ENCODE results near the gene DBX2.

DNA sequence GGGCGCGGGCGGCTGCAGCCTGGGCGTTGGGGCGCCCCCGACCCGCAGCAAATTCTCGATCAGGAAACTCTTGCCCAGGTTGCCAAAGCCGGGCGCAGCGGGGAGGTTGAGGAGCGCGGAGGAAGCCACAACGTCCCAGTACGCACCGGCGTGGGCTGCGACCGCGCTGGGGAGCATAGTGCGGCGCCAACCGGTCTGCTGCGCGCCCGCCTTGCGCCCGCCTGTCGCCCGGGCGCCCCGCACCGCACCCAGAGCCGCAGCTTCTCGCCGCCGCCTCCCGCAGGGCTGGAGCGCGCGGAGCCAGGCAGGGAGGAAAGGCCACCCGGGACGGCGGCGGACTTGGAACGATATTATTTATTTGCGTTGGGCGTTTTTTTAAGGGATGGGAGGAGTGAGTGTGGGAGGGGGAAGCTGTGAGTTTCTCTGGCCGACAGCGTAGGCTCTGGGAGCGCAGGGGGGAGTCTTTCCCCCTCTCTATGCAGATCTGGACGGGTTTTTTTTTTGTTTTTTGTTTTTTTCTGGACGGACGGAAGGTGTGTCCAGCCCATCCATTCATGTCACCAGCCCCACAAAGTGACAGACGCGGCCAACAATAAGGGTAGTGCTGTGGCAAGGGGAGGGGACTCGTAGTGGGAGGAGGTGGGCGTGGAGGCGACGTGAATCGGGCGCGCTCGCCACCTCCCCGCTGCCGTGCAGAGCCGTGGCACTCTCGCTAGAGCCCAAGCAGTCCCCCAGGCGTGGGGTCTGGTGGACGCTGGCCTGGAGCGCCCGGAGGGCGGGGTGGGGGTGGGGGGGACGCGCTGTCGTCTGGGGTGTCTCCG lies at the start of gene DBX2:
- TF ChIP-seq, protein P1, sequence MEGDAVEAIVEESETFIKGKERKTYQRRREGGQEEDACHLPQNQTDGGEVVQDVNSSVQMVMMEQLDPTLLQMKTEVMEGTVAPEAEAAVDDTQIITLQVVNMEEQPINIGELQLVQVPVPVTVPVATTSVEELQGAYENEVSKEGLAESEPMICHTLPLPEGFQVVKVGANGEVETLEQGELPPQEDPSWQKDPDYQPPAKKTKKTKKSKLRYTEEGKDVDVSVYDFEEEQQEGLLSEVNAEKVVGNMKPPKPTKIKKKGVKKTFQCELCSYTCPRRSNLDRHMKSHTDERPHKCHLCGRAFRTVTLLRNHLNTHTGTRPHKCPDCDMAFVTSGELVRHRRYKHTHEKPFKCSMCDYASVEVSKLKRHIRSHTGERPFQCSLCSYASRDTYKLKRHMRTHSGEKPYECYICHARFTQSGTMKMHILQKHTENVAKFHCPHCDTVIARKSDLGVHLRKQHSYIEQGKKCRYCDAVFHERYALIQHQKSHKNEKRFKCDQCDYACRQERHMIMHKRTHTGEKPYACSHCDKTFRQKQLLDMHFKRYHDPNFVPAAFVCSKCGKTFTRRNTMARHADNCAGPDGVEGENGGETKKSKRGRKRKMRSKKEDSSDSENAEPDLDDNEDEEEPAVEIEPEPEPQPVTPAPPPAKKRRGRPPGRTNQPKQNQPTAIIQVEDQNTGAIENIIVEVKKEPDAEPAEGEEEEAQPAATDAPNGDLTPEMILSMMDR (conservative IDR thresholded peaks at IDR 0.05; ENCODE audit: low read depth in 2 of 2): no peak
- TF ChIP-seq, protein P2, sequence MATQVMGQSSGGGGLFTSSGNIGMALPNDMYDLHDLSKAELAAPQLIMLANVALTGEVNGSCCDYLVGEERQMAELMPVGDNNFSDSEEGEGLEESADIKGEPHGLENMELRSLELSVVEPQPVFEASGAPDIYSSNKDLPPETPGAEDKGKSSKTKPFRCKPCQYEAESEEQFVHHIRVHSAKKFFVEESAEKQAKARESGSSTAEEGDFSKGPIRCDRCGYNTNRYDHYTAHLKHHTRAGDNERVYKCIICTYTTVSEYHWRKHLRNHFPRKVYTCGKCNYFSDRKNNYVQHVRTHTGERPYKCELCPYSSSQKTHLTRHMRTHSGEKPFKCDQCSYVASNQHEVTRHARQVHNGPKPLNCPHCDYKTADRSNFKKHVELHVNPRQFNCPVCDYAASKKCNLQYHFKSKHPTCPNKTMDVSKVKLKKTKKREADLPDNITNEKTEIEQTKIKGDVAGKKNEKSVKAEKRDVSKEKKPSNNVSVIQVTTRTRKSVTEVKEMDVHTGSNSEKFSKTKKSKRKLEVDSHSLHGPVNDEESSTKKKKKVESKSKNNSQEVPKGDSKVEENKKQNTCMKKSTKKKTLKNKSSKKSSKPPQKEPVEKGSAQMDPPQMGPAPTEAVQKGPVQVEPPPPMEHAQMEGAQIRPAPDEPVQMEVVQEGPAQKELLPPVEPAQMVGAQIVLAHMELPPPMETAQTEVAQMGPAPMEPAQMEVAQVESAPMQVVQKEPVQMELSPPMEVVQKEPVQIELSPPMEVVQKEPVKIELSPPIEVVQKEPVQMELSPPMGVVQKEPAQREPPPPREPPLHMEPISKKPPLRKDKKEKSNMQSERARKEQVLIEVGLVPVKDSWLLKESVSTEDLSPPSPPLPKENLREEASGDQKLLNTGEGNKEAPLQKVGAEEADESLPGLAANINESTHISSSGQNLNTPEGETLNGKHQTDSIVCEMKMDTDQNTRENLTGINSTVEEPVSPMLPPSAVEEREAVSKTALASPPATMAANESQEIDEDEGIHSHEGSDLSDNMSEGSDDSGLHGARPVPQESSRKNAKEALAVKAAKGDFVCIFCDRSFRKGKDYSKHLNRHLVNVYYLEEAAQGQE (IDR thresholded peaks at IDR 0.05; ENCODE audit: unreplicated experiment): no peak
- TF ChIP-seq POLR2AphosphoS5 (IDR thresholded peaks at IDR 0.05; ENCODE audit: low read depth): no peak
- TF ChIP-seq EZH2 (IDR thresholded peaks at IDR 0.05; ENCODE audit: low read depth, unreplicated experiment): no peak
- TF ChIP-seq, protein P3, sequence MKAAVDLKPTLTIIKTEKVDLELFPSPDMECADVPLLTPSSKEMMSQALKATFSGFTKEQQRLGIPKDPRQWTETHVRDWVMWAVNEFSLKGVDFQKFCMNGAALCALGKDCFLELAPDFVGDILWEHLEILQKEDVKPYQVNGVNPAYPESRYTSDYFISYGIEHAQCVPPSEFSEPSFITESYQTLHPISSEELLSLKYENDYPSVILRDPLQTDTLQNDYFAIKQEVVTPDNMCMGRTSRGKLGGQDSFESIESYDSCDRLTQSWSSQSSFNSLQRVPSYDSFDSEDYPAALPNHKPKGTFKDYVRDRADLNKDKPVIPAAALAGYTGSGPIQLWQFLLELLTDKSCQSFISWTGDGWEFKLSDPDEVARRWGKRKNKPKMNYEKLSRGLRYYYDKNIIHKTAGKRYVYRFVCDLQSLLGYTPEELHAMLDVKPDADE (IDR thresholded peaks at IDR 0.05): no peak
- no peak for TF ChIP-seq JUNB (IDR thresholded peaks at IDR 0.05; ENCODE audit: unreplicated experiment)
- no peak for TF ChIP-seq EZH2phosphoT487 (IDR thresholded peaks at IDR 0.05; ENCODE audit: unreplicated experiment)
- no peak for TF ChIP-seq CREB1 (CRISPR knock-in tag; IDR thresholded peaks at IDR 0.05; ENCODE audit: low read depth)
- TF ChIP-seq ZNF331 (CRISPR knock-in tag; IDR thresholded peaks at IDR 0.05; ENCODE audit: low read depth): no peak
- TF ChIP-seq STAT1 (IDR thresholded peaks at IDR 0.05; ENCODE audit: unreplicated experiment): no peak
